Muscle of arm (tissue), 12 donors: ENCODE data around the gene CACNA1C. TPM values are rescaled to one million over a fixed set of nuclear protein-coding genes. Genes with fewer than 3 reads are reported as not detected.
"Not testable (repeated sequence)": the region's sequence is repeated elsewhere in the genome, so short reads cannot be mapped to it uniquely, and the experiment has no call there.

Source experiments
- DNase-seq: peaks from one replicate; pipeline ENCODE4 v3.0.0-alpha.2; 2013
- polyA plus RNA-seq, 12 donors: library from polyadenylated mRNA; unstranded; fragments of 120-200 nt; gene quantifications; one replicate each; pipeline ENCODE4 v1.2.1, GENCODE V29; 2013; ENCODE audit not compliant: insufficient read length in 12 of 12

Gene CACNA1C
- polyA plus RNA-seq, 12 donors: 2.3 to 6.7 (median 3.2) TPM; not detected in 1

- no peak for DNase-seq
Observed at GRCh38 chr12:2739069-2739468, 686.3 kb downstream of the CACNA1C start.

DNA sequence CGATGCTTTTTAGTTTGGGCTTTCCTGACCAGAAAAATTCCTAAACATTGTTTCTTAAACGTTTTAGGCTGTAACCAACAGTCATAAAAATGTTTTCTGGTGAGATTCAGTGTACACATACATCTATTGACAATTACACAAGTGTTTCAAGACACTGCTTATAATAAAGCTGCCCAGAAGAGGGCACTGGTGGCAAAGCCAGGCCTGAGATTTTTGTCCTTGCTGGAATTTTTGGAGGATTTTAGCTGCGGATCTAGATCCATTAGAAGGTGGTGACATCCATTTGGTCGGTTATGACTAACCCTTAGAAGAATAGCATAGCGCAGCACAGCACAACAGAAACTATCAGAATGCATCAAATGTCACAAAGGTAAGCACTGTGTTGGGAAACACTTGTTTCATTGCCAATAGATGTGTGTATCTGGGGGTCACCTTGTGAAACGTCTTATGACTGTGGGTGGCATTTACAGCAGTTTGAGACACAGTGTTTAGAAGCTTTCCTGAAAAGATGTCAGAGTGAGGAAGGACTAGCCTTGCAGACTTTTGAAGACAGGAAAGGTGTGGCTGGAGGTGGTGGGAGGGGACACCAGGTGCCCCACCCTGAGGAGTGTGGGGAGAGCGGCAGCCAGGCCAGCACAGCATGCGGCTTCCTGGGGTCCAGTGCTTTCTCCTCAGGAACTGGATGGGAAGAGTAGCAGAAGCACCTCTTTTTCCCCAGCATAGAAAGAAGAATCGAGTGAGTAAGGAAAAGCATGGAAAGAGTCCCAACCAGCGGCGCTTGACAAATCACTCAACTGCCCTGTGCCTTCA lies 687.2 kb downstream of the CACNA1C start:
- peak; percentile 9 for DNase-seq

GRCh38 chr12:2742037-2742436 lies 689.2 kb downstream of the CACNA1C start:
- not testable (repeated sequence) for DNase-seq

DNA sequence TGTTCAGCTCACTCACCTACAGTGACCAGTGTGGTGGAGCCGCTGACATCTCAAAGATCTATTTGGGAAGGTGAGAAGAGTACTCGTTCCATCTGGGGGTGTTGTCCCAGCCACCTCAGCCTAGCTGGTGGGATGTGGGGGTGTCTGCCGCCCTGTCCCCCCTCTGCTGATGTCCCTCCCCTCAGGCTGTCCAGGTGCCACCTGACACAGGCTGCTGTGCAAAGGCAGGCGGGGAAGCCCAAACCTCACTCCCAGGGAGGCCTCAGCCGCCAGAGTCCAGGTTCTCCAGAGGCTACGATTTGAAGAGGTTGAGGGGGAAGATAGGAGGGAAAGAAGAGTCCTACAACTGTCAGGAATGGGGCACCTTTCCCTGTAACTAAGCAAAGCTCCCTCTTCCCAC lies 690.7 kb downstream of the CACNA1C start:
- no peak for DNase-seq

DNA sequence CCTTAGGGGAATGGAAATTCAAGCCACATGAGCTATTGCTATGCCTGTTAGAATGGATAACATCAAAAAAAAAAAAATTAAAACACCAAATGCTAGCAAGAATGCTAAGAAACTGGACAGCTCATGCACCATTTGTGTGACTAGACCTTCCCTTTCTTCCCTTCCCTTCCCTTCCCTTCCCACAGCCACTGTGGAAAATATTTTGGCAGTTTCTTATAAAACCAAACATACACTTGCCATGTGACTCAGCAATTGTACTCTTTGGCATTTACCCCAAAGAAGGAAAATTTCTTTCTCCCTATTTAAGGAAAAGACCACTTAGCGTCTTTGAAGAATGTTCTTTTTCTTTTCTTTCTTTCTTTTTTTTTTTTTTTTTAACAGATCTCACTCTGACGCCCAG lies 692.9 kb downstream of the CACNA1C start:
- DNase-seq: no peak

Other genes starting within 250 kb of the CACNA1C start
- gene LRTM2, start 232.4 kb upstream of the CACNA1C start, polyA plus RNA-seq: under 1 TPM in 9 of 12 donors, not detected in 3; 0.09 to 0.98 (median 0.20) TPM
- 1 to 10 TPM in 9 of 12 donors, under 1 TPM in 1, not detected in 2; 0.97 to 3.8 (median 2.5) TPM for gene CACNA2D4, start 134.3 kb upstream of the CACNA1C start, polyA plus RNA-seq
- 10 to 100 TPM in 11 of 12 donors, not detected in 1; 12.0 to 37.8 (median 13.5) TPM for gene DCP1B, start 48.5 kb upstream of the CACNA1C start, polyA plus RNA-seq